MV-4-11 (cell line): ENCODE results near the gene MIEF2.
"Not testable (repeated sequence)": the region's sequence is repeated elsewhere in the genome, so short reads cannot be mapped to it uniquely, and the experiment has no call there.

Experiments
- DNase-seq: peaks from one replicate; lab custom pipeline; 2025; lab: John Stamatoyannopoulos, UW

MIEF2 gene, protein sequence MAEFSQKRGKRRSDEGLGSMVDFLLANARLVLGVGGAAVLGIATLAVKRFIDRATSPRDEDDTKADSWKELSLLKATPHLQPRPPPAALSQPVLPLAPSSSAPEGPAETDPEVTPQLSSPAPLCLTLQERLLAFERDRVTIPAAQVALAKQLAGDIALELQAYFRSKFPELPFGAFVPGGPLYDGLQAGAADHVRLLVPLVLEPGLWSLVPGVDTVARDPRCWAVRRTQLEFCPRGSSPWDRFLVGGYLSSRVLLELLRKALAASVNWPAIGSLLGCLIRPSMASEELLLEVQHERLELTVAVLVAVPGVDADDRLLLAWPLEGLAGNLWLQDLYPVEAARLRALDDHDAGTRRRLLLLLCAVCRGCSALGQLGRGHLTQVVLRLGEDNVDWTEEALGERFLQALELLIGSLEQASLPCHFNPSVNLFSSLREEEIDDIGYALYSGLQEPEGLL

DNA sequence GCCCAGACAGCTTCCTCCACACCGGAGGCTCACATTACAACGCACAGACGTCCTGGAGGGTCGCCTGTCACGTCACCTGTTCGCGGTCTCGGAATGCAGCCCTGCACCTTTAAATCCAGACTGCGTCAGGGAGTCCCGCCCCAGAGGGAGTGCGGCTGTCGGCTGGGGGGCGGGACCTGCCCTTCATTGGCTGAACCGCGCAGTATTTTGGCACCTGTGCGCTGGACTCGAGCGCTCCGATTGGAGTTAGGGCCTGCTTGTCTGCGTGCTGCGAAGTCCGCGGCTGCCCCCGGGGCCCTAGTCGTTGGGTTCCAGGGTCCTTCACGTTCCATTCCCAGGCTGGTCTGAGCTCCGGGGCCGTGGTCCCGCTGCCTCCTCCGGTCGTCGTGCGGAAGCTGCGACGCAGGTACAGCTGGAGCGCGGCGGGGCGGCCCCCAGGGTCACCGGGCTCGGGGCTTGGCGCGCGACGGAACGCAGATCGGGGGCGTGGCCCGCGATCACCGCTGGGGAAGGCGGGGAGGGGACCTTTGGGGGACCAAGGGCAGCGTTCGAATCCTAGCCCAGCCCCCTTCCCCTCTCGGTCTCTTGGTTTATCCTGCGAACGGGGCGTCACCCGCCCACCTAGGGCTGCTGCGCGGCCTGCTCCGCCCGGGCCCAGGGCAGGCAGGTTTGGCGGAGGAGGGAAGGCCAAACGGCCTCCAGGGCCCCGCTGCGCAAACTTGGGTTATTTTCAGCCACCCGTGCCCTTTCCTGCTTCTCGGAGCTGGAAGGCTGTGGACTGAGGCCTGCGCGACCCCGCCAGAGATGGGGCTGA is at the start of gene MIEF2:
Gene MIEF2, plus strand, starts transcription at position 331 of the 814 bp plus-strand sequence. CDS start 2,059 bp downstream, outside the sequence.
- peak; percentile 87 for DNase-seq

DNA sequence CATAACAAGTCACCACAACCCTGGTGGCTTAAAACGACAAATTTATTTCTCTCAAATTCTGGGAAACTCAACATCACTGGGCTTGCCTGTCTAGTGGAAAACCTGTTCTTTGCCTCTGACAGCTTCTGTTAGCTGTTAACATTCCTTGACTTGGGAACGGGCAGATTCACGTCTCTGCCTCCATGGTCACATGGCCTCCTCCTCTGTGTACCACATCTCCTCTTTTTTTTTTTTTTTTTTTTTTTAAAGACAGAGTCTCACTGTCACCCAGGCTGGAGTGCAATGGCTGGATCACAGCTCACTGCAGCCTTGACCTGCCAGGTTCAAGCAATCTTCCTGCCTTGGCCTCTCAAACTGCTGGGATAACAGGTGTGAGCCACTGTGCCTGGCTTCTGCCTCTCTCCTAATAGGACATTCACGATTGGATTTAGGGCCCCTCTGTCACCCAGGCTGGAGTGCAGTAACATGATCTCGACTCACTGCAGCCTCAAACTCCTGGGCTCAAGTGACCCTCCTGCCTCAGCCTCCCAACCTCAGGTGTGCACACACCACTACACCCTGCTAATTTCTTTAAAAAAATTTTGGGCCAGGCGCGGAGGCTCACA is 46.7 kb upstream of the MIEF2 start:
- DNase-seq, result peak; percentile 19

DNA sequence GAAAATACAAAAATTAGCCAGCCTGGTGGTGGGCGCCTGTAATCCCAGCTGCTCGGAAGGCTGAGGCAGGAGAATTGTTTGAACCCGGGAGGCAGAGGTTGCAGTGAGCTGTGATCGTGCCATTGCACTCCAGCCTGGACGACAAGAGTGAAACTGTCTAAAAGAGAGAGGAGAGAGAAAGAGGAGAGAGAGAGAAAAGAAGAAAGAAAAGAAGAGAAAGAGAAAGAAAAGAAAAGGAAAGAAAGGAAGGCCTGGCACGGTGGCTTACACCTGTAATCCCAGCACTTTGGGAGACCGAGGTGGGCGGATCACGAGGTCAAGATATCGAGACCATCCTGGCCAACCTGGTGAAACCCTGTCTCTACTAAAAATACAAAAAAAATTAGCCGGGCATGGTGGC is 43.6 kb upstream of the MIEF2 start:
- not testable (repeated sequence) for DNase-seq

DNA sequence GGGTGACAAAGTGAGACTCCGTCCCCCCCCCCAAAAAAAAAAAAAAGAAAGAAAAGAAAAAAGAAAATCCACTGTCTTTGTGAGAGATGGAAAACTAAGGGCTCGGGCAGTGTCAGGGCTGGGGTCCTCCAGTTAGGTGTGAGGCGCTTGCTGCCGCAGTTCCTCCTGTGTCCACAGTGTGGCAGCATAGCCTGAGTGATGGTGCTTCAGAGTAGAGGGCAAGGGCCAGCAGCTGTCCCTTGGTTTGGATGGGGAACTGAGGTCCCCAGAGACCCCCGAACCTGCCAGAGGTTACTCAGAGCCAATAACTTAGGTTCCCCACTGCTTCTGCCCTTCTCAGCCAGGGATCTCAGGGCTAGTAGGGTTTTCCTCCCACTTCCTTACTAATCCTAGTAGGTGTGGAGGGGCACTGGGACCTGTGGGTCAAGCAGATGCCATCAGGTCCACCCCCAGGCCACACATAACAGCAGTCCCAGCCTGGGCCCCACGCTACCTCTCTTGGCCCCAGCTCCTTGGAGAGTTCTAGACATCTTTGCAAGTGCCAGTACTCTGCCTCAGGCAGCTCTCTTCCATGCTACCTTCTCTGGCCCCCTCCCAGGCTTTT is 42.9 kb upstream of the MIEF2 start:
- peak; percentile 44 for DNase-seq

DNA sequence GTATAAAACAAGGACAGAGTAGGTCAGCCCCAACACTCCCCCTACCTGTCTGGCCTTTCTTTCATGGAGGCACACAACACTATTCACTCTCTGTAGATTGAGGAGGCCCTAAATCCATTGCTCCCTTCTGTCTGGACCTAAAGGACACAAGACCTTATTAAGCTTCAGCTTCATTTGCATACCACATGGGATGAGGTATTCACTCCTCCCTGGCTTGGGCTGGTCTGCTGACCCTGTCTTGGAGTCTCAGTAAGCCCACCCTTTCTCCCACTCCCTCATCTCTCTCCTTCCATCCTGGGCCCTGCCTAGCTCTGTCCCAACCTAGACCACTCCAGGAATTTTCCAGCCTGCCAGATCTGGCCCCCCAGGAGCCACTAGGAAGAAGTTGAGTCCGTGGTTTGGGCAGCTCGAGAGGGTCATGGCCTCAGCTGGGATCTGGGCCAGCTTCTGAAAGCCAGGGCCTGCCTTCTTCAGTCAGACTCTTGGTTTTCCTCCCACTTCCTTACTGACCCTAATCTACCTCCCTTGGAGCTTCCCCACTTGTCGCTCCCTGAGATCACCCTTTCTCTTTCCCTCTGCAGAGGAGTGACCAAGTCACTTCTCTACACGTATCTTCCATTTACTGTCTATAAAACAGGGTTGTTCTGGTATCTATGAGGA is 41.6 kb upstream of the MIEF2 start:
- no peak for DNase-seq

DNA sequence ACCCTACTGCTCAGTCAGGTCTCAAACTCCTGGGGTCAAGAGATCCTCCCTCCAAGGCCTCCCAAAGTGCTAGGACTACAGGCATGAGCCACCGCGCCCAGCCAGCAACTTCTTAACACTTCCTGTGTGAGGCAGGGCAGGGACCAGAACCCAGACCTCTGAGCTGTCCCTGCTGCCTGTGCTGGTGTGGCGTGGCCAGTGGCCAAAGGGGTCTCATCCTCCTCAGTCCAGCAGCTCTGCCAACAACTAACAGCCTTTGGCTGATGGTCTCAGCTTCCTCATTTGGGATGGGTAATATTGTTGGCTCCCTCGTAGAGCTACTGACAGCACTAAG is 36.4 kb upstream of the MIEF2 start:
- peak; percentile 65 for DNase-seq

DNA sequence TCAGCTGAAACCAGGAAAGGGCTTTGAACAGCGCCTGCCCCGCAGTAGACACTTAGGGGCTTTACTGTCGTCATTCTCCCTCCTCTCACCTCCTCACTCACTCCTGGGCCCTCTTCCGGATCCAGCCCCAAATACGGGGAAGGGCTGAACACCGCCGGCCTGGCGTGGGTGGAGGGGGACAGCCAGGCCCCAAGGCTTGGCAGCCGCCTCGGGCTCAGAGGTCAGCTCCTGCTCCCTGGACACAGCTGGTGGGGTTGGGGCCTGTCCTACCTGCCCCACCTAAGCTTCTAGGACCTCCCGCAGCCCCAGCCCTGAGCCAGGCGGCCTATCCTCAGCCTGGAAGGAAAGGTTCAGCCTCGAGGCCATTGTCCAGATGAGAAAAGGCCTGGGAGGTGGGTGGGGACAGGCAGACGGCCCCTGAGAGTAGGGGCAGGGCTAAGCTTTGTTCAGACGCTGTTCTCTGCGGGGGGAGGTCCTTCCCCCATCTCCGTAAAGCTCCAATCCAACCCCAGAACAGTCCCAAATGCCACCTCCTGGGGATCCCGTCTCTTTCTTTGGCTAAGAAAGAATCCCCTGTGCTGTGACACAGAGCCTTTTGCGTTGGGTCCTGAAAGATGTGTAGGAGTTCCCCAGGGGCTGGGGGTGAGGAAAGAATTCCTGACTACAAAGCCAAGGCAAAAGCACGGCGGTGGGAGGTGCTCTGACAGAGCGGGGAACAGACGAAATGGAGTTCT is 35.9 kb upstream of the MIEF2 start:
- no peak for DNase-seq

DNA sequence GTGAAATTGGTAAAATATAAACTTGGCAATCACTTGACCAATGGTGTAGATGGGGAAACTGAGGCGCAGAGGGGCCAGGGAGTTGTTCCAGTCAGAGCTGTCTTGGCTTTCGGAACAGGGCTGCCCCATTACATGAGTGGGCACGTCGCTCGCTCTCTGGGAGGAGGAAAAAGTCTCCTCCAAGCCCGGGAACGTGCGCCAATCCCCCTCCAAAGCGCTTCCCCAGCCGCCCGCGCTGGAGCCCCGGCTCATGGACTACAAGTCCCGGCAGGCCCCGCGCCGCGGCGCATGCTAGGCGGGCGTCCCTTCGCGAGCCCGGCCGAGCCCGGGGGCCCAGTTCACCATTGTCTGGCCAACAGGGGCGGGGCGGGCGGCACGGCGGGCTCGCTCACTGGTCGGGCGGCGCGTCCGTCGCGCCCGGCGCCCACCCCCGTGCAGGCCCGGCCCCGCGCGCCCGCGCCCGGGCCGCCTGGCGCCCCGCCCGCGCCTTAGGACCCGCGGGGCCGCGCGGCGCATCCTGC is 35.3 kb upstream of the MIEF2 start, which contains the start of gene LLGL1:
Gene LLGL1, plus strand, starts transcription at position 515 of the 521 bp plus-strand sequence. CDS start 48 bp downstream, outside the sequence.
- DNase-seq, result peak; percentile 88

DNA sequence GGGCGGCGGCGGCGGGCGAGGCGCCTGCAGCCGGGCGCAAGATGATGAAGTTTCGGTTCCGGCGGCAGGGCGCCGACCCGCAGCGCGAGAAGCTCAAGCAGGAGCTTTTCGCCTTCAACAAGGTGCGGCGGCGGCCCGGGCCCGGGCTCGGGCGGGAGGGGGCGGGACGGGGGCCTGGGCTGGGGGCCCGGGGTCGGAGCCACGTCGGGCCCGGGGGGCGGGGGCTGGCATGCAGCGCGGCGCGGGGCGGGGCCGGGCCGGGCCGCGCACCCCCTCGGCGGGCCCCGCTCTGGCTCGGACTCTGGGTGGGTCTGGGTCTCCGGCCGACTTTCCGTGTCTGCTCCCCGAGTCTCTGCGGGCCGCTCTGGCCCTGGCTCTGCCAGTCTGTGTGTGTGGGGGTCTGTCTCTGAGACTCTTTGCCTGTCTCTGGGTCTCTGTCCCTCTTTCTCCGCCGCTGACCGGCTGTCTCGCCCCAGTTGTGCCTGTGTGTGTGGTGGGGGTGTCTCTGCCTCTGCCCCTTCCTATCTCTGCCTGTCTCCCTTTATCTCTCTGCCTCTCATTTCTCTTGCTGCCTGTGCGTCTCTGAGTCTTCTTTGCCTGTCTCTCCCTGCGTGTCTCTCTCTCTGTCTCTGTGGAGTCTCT is 34.7 kb upstream of the MIEF2 start:
- no peak for DNase-seq

DNA sequence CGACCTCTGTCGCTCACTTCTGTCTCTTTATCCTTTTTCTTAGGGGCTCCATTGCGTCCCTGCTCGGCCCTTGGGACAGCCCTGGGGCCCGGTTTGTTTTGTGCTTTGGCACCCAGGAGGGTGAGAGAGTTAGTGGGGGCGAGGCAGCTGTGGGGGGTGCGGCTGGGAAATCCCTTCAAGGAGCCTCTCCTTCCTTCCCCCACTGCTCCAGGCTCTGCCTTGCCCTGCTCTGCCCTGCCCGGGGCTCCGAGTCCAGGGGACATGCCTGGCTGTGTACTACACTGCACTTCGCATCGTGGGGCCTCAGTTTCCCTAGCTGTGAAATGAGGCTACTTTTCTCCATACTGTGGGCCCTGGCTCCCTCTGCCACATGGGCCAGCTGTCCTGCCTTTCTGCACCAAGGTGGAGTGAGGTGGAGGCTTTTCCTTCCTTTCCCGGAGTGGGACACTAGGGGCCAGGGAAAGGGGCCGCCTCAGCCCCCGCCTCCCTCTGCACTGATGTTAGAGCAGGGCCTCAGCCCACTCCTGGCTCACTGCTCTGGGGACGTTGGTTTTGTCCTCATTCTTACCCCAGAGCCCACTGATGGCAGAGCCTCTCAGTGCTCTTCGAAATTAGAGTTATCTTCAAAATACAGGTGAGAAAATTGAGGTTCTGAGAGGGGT is 34.0 kb upstream of the MIEF2 start:
- no peak for DNase-seq

DNA sequence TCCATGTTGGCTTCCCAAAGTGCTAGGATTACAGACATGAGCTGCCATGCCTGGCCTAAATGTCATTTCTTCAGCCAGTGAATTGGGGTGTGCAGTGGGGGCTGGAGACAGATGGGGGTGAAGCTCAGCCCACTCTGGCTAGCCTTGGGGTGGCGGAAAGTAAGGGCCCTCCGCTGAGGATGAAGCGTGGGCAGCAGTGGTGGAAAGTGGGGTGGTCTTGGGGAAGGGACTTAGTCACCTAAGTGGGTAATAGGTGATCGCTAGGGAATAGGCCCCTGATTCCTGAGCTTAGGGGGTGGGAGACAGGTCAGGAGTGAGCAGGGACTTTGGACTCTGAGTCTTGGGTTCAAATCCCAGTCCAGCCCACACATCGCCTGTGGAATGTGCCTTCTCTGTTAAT is 32.8 kb upstream of the MIEF2 start:
- no peak for DNase-seq

DNA sequence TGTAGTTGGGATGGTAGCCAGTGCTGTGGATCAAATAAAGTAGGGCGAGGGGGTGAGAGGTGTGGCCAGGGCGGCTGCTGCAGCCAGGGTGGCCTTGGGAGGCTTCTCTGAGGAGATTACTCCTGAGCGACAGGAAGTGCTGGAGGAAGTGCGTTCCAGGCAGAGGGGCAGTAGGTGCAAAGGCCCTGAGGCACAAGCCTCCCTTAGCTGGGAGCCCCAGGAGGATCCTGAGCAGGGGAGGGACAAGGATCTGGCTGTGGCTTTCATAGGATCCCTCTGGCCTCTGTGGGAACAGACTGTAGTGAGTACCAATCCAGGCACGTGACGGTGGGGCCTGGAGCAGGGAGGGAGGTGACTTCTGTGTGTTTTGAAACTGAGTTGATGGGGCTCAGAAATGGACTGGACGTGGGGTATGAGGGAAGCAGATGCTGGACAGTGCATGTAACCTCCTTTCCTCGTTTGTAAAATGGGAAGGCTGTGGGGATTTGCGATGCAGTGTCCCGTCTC is 32.2 kb upstream of the MIEF2 start:
- no peak for DNase-seq

DNA sequence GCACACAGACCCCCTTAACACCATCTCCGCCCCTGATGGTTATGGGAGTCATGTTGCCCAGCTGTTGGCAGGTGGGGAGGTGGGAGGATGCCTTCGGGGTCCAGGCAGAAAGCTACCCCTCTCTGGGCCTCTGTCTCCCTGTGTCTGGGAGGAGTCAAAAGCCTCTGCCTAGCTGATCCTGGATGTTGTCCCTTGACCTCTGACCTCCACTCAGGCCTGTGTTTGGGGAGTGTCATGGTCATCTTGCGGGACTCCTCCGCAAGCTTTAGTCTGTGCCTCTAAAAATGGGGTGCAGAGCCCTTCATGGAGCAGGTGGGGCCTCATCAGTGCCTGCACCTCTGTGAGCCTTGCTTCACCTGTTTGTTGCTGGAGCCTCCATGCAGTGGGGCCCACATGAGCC is 31.2 kb upstream of the MIEF2 start:
- no peak for DNase-seq

DNA sequence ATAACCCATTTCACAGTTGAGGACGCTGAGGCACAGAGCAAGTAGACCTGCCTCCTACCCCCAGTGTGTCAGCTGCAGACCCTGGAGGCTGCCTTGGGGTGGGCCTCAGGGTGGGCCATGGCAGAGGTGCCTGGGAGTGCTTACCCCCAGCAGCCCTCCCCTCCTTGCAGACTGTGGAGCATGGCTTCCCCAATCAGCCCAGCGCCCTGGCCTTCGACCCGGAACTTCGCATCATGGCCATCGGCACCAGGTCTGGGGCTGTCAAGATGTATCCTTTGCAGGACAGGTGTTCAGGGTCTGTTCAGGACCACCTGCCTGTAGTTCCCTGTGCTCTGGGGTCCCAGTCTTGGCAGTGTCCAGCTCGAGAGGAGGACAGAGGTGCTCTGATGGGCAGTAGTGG is 30.7 kb upstream of the MIEF2 start:
- DNase-seq, result no peak

DNA sequence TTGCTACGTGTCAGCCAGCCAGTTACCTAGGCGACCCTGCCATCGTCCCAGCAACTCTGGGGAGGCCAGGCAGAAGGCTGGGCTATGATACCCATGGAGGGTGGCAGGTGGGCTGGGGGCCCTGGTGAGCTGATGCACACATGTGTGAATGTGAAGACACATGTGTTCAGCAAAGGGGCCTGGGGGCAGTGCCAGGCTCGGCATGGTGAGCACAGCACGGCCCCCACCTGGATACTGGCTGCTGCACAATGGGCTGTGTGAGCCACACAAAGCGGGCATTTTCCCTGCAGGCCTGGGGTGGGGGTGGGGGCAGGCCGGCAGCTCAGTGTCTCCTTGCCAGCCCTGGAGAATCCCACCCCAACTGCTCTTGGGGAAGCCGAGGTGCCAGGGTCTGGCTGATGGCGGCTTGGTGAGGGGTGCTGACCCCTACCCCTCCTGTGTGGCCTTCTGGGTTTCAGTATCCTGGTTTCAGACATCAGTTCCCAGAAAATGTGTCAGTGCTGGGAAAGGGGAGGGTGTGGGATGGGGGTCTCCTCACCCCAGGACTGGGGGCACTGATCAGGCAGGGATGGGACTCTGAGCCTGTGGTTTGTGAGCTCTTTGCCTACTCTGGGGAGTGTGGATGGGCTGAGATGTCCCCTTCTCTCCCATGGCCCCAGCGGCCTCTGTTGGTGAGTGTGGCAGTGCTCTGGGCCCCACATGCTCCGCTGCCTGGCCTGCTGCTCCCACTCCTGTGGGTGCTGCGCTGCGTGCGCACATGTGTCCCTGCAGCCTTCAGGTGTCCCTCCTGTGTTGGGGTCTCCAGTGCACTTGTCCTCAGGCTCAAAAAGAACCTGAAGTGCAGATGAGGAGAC is 29.9 kb upstream of the MIEF2 start:
- no peak for DNase-seq

DNA sequence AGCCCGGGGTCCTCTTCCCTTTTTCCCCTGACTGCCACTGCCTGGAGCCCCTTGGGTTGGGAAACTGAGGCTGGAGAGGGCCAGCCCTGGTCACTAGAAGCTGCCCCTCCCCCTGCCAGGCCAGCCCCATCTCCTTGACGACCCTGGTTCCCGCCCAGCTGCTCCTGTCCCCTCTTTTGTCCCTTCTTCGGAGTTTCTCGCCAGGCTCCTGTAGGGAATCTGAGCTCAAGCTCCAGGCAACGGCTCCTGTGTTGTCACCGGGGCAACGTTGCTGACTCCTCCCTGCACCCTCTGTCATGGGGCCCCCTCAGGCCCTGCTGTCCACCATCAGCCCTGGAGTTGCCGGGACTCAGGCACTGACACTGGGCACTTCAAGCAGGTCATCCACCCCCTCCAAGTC is 29.3 kb upstream of the MIEF2 start:
- no peak for DNase-seq

DNA sequence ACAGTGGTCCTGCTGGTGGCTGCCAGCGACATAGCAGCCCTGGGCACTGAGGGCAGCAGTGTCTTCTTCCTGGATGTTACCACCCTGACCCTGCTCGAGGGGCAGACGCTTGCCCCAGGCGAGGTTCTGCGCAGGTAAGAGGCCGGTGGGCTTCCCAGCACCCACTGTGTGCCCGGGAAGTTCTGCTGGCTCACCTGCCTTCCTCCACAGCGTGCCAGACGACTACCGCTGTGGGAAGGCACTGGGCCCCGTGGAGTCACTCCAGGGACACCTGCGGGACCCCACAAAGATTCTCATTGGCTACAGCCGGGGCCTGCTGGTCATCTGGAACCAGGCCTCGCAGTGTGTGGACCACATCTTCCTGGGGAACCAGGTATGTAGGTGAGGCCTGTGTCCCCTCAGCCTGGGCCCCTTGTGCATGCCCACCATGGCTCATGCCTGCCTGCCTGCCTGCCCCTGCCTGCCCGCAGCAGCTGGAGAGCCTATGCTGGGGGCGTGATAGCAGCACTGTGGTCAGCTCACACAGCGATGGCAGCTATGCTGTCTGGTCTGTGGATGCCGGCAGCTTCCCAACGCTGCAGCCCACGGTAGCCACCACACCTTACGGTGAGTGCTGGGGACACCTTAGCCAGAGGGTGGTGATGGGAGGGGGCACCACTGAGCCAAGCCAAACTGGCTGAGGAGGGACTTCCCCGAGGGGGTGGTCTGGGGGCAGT is 26.5 kb upstream of the MIEF2 start:
- DNase-seq, result no peak

DNA sequence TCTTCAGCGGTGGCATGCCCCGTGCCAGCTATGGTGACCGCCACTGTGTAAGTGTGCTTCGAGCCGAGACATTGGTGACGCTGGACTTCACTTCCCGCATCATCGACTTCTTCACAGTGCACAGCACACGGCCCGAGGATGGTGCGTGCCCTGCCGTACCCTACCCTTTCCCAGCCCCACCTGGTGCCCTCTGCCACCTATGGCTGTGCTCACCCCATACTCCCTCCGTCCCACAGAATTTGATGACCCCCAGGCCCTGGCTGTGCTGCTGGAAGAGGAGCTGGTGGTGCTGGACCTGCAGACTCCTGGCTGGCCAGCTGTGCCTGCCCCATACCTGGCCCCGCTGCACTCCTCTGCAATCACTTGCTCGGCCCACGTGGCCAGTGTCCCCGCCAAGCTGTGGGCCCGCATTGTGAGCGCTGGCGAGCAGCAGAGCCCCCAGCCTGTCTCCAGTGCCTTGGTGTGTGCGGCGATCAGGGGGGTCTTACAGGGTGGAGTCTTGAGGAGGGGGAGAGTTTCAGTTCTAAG is 25.5 kb upstream of the MIEF2 start:
- DNase-seq, result no peak
